OCI-LY3 (cell line): ENCODE results near the gene ADAMTS10.
"Not testable (repeated sequence)": the region's sequence is repeated elsewhere in the genome, so short reads cannot be mapped to it uniquely, and the experiment has no call there.

Experiments used
- H2AFZ ChIP-seq: fragments of 200-600, 300-600 bp; shearing (Covaris generic); 2 replicates; pipeline ENCODE4 v1.6.0; 2014; ENCODE audit warnings: antibody characterized with exemption, low read depth, low read length
- H3K27ac ChIP-seq: fragments of 200-600, 300-600 bp; sonication (generic); 2 replicates; pipeline ENCODE4 v1.5.1; 2014; ENCODE audit warnings: mild to moderate bottlenecking, low read length, moderate library complexity, mixed read lengths
- H3K27me3 ChIP-seq: fragments of 200-600, 300-600 bp; sonication (generic); 2 replicates; pipeline ENCODE4 v1.6.1; 2014; ENCODE audit warnings: low read depth, low read length, mixed read lengths
- H3K36me3 ChIP-seq: fragments of 200-600, 300-600 bp; sonication (generic); replicated peaks from 2 replicates; pipeline ENCODE3; 2014; ENCODE audit warnings: low read depth, low read length, mixed read lengths
- H3K4me1 ChIP-seq: fragments of 300-600, 200-600 bp; sonication (generic); 2 replicates; pipeline ENCODE4 v1.6.1; 2014; ENCODE audit warnings: low read length, mixed read lengths
- H3K4me2 ChIP-seq: fragments of 200-600, 300-600 bp; sonication (generic); 2 replicates; pipeline ENCODE4 v1.6.1; 2014; ENCODE audit warnings: low read length, mixed read lengths
- H3K4me3 ChIP-seq: fragments of 300-600, 200-600 bp; sonication (generic); 2 replicates; pipeline ENCODE4 v1.5.1; 2014; ENCODE audit warnings: antibody characterized with exemption, mild to moderate bottlenecking, low read length, moderate library complexity
- H3K79me2 ChIP-seq: fragments of 300-600, 200-600 bp; shearing (Covaris generic); 2 replicates; pipeline ENCODE4 v1.6.1; 2014; ENCODE audit warnings: mild to moderate bottlenecking, low read length, mixed read lengths
- H3K9ac ChIP-seq: fragments of 300-600, 200-600 bp; shearing (Covaris generic); 2 replicates; pipeline ENCODE4 v1.6.0; 2014; ENCODE audit warnings: mild to moderate bottlenecking, low read length, moderate library complexity
- H3K9me3 ChIP-seq: fragments of 200-600, 300-600 bp; shearing (Covaris generic); 2 replicates; pipeline ENCODE4 v1.6.1; 2014; ENCODE audit warnings: low read length, mixed read lengths; ENCODE audit not compliant: insufficient read depth
- H4K20me1 ChIP-seq: fragments of 200-600, 300-600 bp; sonication (generic); 2 replicates; pipeline ENCODE4 v1.6.1; 2016; ENCODE audit warnings: low read length, mixed read lengths; ENCODE audit not compliant: insufficient read depth
- CTCF ChIP-seq: fragments of 200-600, 300-600 bp; sonication (generic); IDR thresholded peaks from 2 replicates; pipeline ENCODE4 v1.5.1; 2014; ENCODE audit warnings: antibody characterized with exemption, low read length, low read depth
- EZH2phosphoT487 ChIP-seq: fragments of 200-600 bp; shearing (Covaris generic); IDR thresholded peaks from 2 replicates; pipeline ENCODE4 v1.6.1; 2018; ENCODE audit warnings: antibody characterized with exemption, mixed run types, low read depth

The ADAMTS10 gene

DNA sequence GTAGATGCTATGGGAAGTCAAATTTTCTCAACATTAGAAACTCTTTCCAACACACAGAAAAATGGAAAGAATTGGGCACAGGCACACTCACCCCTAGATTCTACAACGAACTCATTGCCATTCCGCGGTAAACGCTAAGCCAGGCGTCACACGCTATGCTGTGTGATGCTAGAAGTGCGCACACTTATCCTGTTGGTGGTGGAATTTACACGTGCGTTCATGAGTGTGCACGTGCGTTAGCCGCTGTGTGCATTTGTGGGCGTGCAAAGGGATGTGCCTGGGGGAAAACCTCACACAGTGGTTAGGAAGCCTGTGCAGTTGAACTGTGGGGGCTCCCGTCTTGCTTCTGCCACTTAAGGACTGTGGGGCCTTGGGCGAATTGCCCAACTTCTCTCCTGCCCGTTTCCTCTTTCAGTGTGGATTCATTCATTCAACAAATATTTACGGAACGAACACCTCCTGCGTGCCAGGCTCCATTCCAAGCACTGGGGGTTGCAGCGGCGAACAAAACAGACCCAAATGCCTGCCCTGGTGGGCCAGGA is 27.6 kb upstream of the ADAMTS10 start:
- Histone ChIP-seq H3K27me3 (no peaks in the 10 kb centered on the region), H3K79me2 (no peaks in the 10 kb centered on the region), H3K36me3 (no peaks in the 10 kb centered on the region), H3K4me1 (no peaks in the 10 kb centered on the region), H2AFZ (no peak overlapping the region), H3K27ac (no peak overlapping the region), H3K9ac (no peak overlapping the region), H3K4me2 (no peak overlapping the region), H3K9me3 (0 out of 2 replicates have a peak, but pooled peaks cover 2% of the 10 kb centered on the region), H4K20me1 (no peaks in the 10 kb centered on the region), H3K4me3 (no peak overlapping the region)
- TF ChIP-seq EZH2phosphoT487 (no peak), CTCF (no peak)

- not testable (repeated sequence) for H3K4me2 ChIP-seq, H3K36me3 ChIP-seq, H3K79me2 ChIP-seq, H3K27me3 ChIP-seq, H4K20me1 ChIP-seq, H3K9me3 ChIP-seq, H3K27ac ChIP-seq, H3K4me3 ChIP-seq, H3K4me1 ChIP-seq, H2AFZ ChIP-seq, H3K9ac ChIP-seq
These were observed 26.6 kb upstream of the ADAMTS10 start for GRCh38 chr19:8637070-8637469.

DNA sequence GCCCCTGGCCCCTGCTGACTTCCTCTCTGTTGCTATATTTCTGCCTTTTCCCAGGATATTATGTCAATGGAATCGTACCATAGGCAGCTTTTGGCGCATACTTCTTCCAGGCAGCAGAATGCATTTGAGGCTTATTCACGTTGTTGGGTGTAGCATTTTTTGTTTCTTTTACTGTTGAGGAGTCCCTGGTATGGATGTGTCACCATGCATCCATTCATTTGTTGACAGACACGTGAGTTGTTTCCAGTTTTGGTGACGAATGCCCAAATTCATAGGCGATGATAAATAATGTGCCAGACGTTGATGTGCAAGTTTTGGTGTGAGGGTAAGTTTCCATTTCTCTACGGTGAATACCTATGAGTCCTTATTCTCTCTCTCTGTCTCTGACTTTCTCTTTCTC is 24.9 kb upstream of the ADAMTS10 start:
- no peak for TF ChIP-seq EZH2phosphoT487
- no peak for TF ChIP-seq CTCF
- Histone ChIP-seq H3K79me2 (no peaks in the 10 kb centered on the region), H3K27me3 (no peaks in the 10 kb centered on the region), H3K9me3 (no peaks in the 10 kb centered on the region), H3K4me1 (no peaks in the 10 kb centered on the region), H4K20me1 (no peaks in the 10 kb centered on the region), H3K4me3 (no peak overlapping the region), H3K36me3 (no peaks in the 10 kb centered on the region), H3K4me2 (no peak overlapping the region), H3K9ac (no peak overlapping the region), H3K27ac (no peak overlapping the region), H2AFZ (no peak overlapping the region)

- H3K9ac ChIP-seq = no peak overlapping the region
- no peak overlapping the region for H3K27ac ChIP-seq
- no peaks in the 10 kb centered on the region for H3K4me1 ChIP-seq
- H3K4me2 ChIP-seq = no peak overlapping the region
- no peaks in the 10 kb centered on the region for H3K9me3 ChIP-seq
- H3K79me2 ChIP-seq = no peaks in the 10 kb centered on the region
- no peaks in the 10 kb centered on the region for H3K27me3 ChIP-seq
- no peaks in the 10 kb centered on the region for H4K20me1 ChIP-seq
- no peaks in the 10 kb centered on the region for H3K36me3 ChIP-seq
- TF ChIP-seq CTCF = no peak
- no peak for TF ChIP-seq EZH2phosphoT487
- H3K4me3 ChIP-seq = no peak overlapping the region
- no peak overlapping the region for H2AFZ ChIP-seq
These were observed 20.9 kb upstream of the ADAMTS10 start for GRCh38 chr19:8631425-8631819.

DNA sequence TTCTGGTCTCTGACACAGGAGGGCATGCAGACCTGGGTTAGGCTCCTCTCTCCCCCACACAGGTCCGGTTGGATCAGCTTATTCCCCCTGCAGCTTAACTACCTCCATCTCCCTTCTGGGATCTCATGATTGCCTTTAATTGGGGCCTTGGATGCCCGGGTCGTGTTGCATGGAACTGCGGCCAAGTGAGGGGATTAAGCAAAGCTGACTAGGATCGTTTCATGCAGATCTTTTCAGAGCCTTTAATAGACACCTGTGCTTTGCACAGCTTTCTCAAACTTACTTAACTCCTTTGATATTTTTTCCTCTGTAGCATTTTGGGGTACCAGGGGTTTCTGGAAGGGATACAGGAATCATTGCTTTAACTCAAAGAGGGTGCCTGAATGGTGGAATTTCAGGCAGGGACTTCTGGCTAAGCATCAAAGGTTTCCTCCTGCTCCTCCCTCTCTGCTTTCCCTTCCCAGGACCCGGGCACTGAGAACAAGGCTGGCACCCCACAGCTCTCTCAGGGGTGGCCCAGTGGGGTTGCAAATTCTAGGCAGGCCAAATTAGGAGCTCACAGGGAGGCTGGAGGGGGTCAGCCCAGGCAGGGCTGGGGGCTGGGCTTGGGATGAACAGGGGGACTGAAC is 20.4 kb upstream of the ADAMTS10 start:
- no peak overlapping the region for H3K4me2 ChIP-seq
- no peaks in the 10 kb centered on the region for H3K79me2 ChIP-seq
- H4K20me1 ChIP-seq = no peaks in the 10 kb centered on the region
- H3K9ac ChIP-seq = no peak overlapping the region
- H3K27ac ChIP-seq = no peak overlapping the region
- H3K4me1 ChIP-seq = no peaks in the 10 kb centered on the region
- H3K27me3 ChIP-seq = no peaks in the 10 kb centered on the region
- TF ChIP-seq EZH2phosphoT487 (no peak), CTCF (no peak)
- no peaks in the 10 kb centered on the region for H3K36me3 ChIP-seq
- no peak overlapping the region for H3K4me3 ChIP-seq
- no peaks in the 10 kb centered on the region for H3K9me3 ChIP-seq
- no peak overlapping the region for H2AFZ ChIP-seq
